Osteoblast (primary cell): Measurements from ENCODE around the gene FREM2. TPM values are rescaled to one million over a fixed set of nuclear protein-coding genes. Genes with fewer than 3 reads are reported as not detected.

Experiments used
- DNase-seq: peaks from one replicate; pipeline ENCODE4 v3.0.0; 2011; ENCODE audit warnings: low spot score, mixed read lengths; ENCODE audit not compliant: insufficient read length; ENCODE audit errors: missing footprints
- H2AFZ ChIP-seq: 2 replicates; pipeline ENCODE4 v1.6.0; 2011; ENCODE audit warnings: mild to moderate bottlenecking, low read length
- H3K27ac ChIP-seq: 2 replicates; pipeline ENCODE4 v1.5.1; 2011; ENCODE audit warnings: mild to moderate bottlenecking, low read depth, low read length, moderate library complexity
- H3K27me3 ChIP-seq: 2 replicates; pipeline ENCODE4 v1.6.0; 2012; ENCODE audit warnings: mild to moderate bottlenecking, control low read depth, inconsistent platforms, low read length, moderate library complexity; ENCODE audit not compliant: insufficient read depth
- H3K36me3 ChIP-seq: 2 replicates; pipeline ENCODE4 v1.5.1; 2011; ENCODE audit warnings: mild to moderate bottlenecking, low read length, control low read depth, moderate library complexity; ENCODE audit not compliant: insufficient read depth
- H3K4me1 ChIP-seq: 2 replicates; pipeline ENCODE4 v1.5.1; 2011; ENCODE audit warnings: mild to moderate bottlenecking, low read length, control low read depth, moderate library complexity; ENCODE audit not compliant: insufficient read depth
- H3K4me2 ChIP-seq: 2 replicates; pipeline ENCODE4 v1.6.0; 2011; ENCODE audit warnings: mild to moderate bottlenecking, low read length; ENCODE audit not compliant: insufficient read depth
- H3K4me3 ChIP-seq: fragments of 200-600 bp; sonication (generic); 3 replicates; pipeline ENCODE4 v1.5.1; 2012; ENCODE audit warnings: mild to moderate bottlenecking, low read length, inconsistent platforms; ENCODE audit not compliant: insufficient read depth
- H3K79me2 ChIP-seq: 2 replicates; pipeline ENCODE4 v1.6.0; 2012; ENCODE audit warnings: mild to moderate bottlenecking, low read length, control low read depth, inconsistent platforms; ENCODE audit not compliant: insufficient read depth
- H3K9me3 ChIP-seq: 2 replicates; pipeline ENCODE4 v1.5.1; 2011; ENCODE audit warnings: low read depth, low read length, control low read depth
- H4K20me1 ChIP-seq: 2 replicates; pipeline ENCODE4 v1.6.0; 2012; ENCODE audit warnings: mild to moderate bottlenecking, low read length, control low read depth; ENCODE audit not compliant: insufficient read depth
- CTCF ChIP-seq: IDR thresholded peaks from 2 replicates; pipeline ENCODE4 v1.5.1; 2011; ENCODE audit warnings: mild to moderate bottlenecking, low read depth, low read length, moderate library complexity; ENCODE audit errors: extremely low read depth
- total RNA-seq: library from RNA; depleted of rRNA; stranded (reverse); fragments of >200 nt; gene quantifications from 2 replicates; pipeline ENCODE4 v1.2.3, GENCODE V29; 2012

FREM2 gene
- total RNA-seq, 1 donor, result not detected

GRCh38 chr13:38669234-38669964 lies 17.5 kb upstream of the FREM2 start:
- H4K20me1 ChIP-seq, result no peaks in the 10 kb centered on the region
- H3K27me3 ChIP-seq, result no peaks in the 10 kb centered on the region
- no peak overlapping the region for H2AFZ ChIP-seq
- no peak for DNase-seq
- H3K4me1 ChIP-seq, result no peaks in the 10 kb centered on the region
- no peak for TF ChIP-seq CTCF
- H3K4me3 ChIP-seq, result no peak overlapping the region
- no peaks in the 10 kb centered on the region for H3K36me3 ChIP-seq
- no peaks in the 10 kb centered on the region for H3K9me3 ChIP-seq
- H3K27ac ChIP-seq, result no peak overlapping the region
- H3K4me2 ChIP-seq, result no peak overlapping the region
- H3K79me2 ChIP-seq, result no peaks in the 10 kb centered on the region

GRCh38 chr13:38670627-38671026 lies 16.2 kb upstream of the FREM2 start:
- Histone ChIP-seq H3K9me3 (no peaks in the 10 kb centered on the region), H3K4me3 (no peak overlapping the region), H3K27me3 (no peaks in the 10 kb centered on the region), H4K20me1 (no peaks in the 10 kb centered on the region), H3K4me1 (no peaks in the 10 kb centered on the region), H3K36me3 (no peaks in the 10 kb centered on the region), H2AFZ (no peak overlapping the region), H3K4me2 (no peak overlapping the region), H3K79me2 (no peaks in the 10 kb centered on the region), H3K27ac (no peak overlapping the region)
- TF ChIP-seq CTCF, result no peak
- no peak for DNase-seq

GRCh38 chr13:38671980-38672379 lies 14.9 kb upstream of the FREM2 start:
- no peak for TF ChIP-seq CTCF
- Histone ChIP-seq H3K36me3 (no peaks in the 10 kb centered on the region), H2AFZ (no peak overlapping the region), H3K4me3 (no peak overlapping the region), H3K79me2 (no peaks in the 10 kb centered on the region), H4K20me1 (no peaks in the 10 kb centered on the region), H3K27me3 (no peaks in the 10 kb centered on the region), H3K9me3 (no peaks in the 10 kb centered on the region), H3K4me2 (no peak overlapping the region), H3K27ac (no peak overlapping the region), H3K4me1 (no peaks in the 10 kb centered on the region)
- no peak for DNase-seq

- no peak for DNase-seq
- no peak overlapping the region for H2AFZ ChIP-seq
- no peaks in the 10 kb centered on the region for H3K9me3 ChIP-seq
- H3K4me3 ChIP-seq, result no peak overlapping the region
- H3K36me3 ChIP-seq, result no peaks in the 10 kb centered on the region
- no peaks in the 10 kb centered on the region for H4K20me1 ChIP-seq
- no peak for TF ChIP-seq CTCF
- no peak overlapping the region for H3K27ac ChIP-seq
- H3K27me3 ChIP-seq, result no peaks in the 10 kb centered on the region
- H3K79me2 ChIP-seq, result no peaks in the 10 kb centered on the region
- H3K4me1 ChIP-seq, result no peaks in the 10 kb centered on the region
- no peak overlapping the region for H3K4me2 ChIP-seq
These were observed 12.7 kb upstream of the FREM2 start for GRCh38 chr13:38674208-38674607.
